KMS-11 (cell line): ENCODE results near the gene HCN2.

Source experiments
- H2AFZ ChIP-seq: fragments of 200-600 bp; sonication (generic); 2 replicates; pipeline ENCODE4 v1.6.1; 2016; ENCODE audit warnings: antibody characterized with exemption, mixed run types, low read depth
- H3K27ac ChIP-seq: fragments of 200-600 bp; sonication (generic); 2 replicates; pipeline ENCODE4 v1.6.1; 2016; ENCODE audit warnings: mild to moderate bottlenecking, mixed run types
- H3K27me3 ChIP-seq: fragments of 200-600 bp; sonication (generic); 2 replicates; pipeline ENCODE4 v1.6.1; 2017; ENCODE audit warnings: mild to moderate bottlenecking, low read depth, mixed run types, moderate library complexity; ENCODE audit not compliant: insufficient read depth
- H3K36me3 ChIP-seq: fragments of 200-600 bp; sonication (generic); 2 replicates; pipeline ENCODE4 v1.6.1; 2017; ENCODE audit warnings: mild to moderate bottlenecking, mixed run types; ENCODE audit not compliant: insufficient read depth
- H3K4me1 ChIP-seq: fragments of 200-600 bp; sonication (generic); 2 replicates; pipeline ENCODE4 v1.6.1; 2016; ENCODE audit warnings: mild to moderate bottlenecking, low read depth, mixed run types; ENCODE audit not compliant: poor library complexity, severe bottlenecking
- H3K4me2 ChIP-seq: fragments of 200-600 bp; sonication (generic); 2 replicates; pipeline ENCODE4 v1.7.0; 2016; ENCODE audit warnings: mild to moderate bottlenecking, mixed run types
- H3K4me3 ChIP-seq: fragments of 200-600 bp; sonication (generic); IDR thresholded peaks from 2 replicates; pipeline ENCODE4 v1.6.1; 2017; ENCODE audit warnings: low read depth, low read length, mixed read lengths; ENCODE audit not compliant: insufficient read depth
- H3K79me2 ChIP-seq: fragments of 200-600 bp; sonication (generic); 2 replicates; pipeline ENCODE4 v1.6.1; 2016; ENCODE audit warnings: low read depth, mixed run types; ENCODE audit not compliant: insufficient read depth
- H3K9ac ChIP-seq: fragments of 200-600 bp; sonication (generic); 2 replicates; pipeline ENCODE4 v1.6.1; 2016; ENCODE audit warnings: mild to moderate bottlenecking, mixed run types
- H4K20me1 ChIP-seq: fragments of 200-600 bp; sonication (generic); 2 replicates; pipeline ENCODE4 v1.6.1; 2016; ENCODE audit warnings: mild to moderate bottlenecking, mixed run types; ENCODE audit not compliant: insufficient read depth
- TF ChIP-seq, protein P1 (sequence below): fragments of 200-600 bp; sonication (generic); conservative IDR thresholded peaks from 2 replicates; pipeline ENCODE4 v1.6.1; 2017; ENCODE audit warnings: low read depth, mild to moderate bottlenecking, antibody characterized with exemption, low read length, moderate library complexity, mixed read lengths

HCN2 gene

GRCh38 chr19:575527-576506 is 13.9 kb upstream of the HCN2 start:
- TF ChIP-seq, protein P1, sequence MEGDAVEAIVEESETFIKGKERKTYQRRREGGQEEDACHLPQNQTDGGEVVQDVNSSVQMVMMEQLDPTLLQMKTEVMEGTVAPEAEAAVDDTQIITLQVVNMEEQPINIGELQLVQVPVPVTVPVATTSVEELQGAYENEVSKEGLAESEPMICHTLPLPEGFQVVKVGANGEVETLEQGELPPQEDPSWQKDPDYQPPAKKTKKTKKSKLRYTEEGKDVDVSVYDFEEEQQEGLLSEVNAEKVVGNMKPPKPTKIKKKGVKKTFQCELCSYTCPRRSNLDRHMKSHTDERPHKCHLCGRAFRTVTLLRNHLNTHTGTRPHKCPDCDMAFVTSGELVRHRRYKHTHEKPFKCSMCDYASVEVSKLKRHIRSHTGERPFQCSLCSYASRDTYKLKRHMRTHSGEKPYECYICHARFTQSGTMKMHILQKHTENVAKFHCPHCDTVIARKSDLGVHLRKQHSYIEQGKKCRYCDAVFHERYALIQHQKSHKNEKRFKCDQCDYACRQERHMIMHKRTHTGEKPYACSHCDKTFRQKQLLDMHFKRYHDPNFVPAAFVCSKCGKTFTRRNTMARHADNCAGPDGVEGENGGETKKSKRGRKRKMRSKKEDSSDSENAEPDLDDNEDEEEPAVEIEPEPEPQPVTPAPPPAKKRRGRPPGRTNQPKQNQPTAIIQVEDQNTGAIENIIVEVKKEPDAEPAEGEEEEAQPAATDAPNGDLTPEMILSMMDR = no peak
- Histone ChIP-seq H2AFZ (no peak overlapping the region), H3K27me3 (no peaks in the 10 kb centered on the region), H3K4me2 (no peak overlapping the region), H3K36me3 (no peaks in the 10 kb centered on the region), H3K9ac (no peak overlapping the region), H3K27ac (no peak overlapping the region), H3K4me3 (no peak overlapping the region), H3K4me1 (peaks cover 11% of the 10 kb centered on the region), H3K79me2 (peaks cover 59% of the 10 kb centered on the region), H4K20me1 (no peaks in the 10 kb centered on the region)

GRCh38 chr19:576768-577438 is 12.8 kb upstream of the HCN2 start:
- Histone ChIP-seq H3K27ac (no peak overlapping the region), H3K4me2 (no peak overlapping the region), H2AFZ (no peak overlapping the region), H3K4me3 (no peak overlapping the region), H4K20me1 (no peaks in the 10 kb centered on the region), H3K27me3 (no peaks in the 10 kb centered on the region), H3K36me3 (no peaks in the 10 kb centered on the region), H3K4me1 (peaks cover 11% of the 10 kb centered on the region), H3K9ac (no peak overlapping the region), H3K79me2 (peaks cover 59% of the 10 kb centered on the region)
- TF ChIP-seq, protein P1 = no peak

DNA sequence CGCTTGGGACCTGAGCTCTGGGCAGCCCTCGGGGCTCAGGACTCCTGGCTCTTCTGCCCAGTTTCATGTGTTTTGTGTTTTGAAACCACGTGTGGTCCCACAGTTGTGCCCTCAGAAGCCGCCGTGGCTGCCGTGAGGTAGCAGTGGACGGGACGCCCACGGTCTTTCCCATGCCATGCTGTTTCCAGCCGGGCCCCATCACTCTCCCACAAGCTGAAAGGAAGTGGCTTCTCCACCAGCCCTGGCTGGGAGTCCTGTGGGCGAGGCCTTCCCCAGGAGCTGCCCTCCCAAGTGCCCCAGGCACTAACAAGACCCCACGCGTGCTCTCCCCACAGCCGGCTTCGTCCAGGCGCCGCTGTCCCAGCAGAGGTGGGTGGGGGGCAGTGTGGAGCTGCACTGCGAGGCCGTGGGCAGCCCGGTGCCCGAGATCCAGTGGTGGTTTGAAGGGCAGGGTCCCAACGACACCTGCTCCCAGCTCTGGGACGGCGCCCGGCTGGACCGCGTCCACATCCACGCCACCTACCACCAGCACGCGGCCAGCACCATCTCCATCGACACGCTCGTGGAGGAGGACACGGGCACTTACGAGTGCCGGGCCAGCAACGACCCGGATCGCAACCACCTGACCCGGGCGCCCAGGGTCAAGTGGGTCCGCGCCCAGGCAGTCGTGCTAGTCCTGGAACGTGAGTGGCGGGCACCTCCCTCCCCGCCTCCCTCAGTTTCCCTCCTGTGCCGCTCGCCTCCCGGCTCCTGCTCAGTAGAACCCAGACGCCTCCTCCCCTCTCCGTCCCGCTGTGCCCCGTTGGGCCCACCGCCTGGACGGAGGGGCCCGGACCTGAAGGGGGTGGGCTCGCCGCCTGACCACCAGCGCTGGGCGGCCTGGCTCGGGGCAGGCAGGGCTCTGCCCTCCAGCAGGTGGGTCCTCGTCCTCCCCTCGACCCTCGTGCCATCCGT is 12.0 kb upstream of the HCN2 start:
- Histone ChIP-seq H4K20me1 (no peaks in the 10 kb centered on the region), H3K4me3 (no peak overlapping the region), H3K4me1 (peaks cover 11% of the 10 kb centered on the region), H3K79me2 (peaks cover 57% of the 10 kb centered on the region), H3K36me3 (no peaks in the 10 kb centered on the region), H3K9ac (no peak overlapping the region), H3K27ac (no peak overlapping the region), H3K4me2 (no peak overlapping the region), H3K27me3 (no peaks in the 10 kb centered on the region), H2AFZ (no peak overlapping the region)
- TF ChIP-seq, protein P1 = no peak
